HL-60 (cell line): ENCODE data around the gene SAP25.

Source experiments
- DNase-seq, 2 experiments: peaks; one replicate each; pipeline ENCODE4 v3.0.0-alpha.2; 2010 to 2020; ENCODE audit warnings: low read depth in 1 of 2, low spot score in 1 of 2
- H3K27ac ChIP-seq: fragments of 250-450 bp; sonication (Bioruptor Pico); replicated peaks from 2 replicates; pipeline ENCODE4 v1.5.1; 2020; ENCODE audit warnings: mild to moderate bottlenecking, moderate library complexity
- H3K27me3 ChIP-seq: fragments of 250-450 bp; sonication (Bioruptor Pico); 2 replicates; pipeline ENCODE4 v1.5.1; 2021; ENCODE audit warnings: mild to moderate bottlenecking, moderate library complexity; ENCODE audit not compliant: insufficient read depth, poor library complexity, severe bottlenecking
- H3K4me3 ChIP-seq: replicated peaks from 2 replicates; pipeline ENCODE4 v1.5.1; 2011; ENCODE audit warnings: mild to moderate bottlenecking, control low read depth, low read length; ENCODE audit not compliant: insufficient read depth
- CTCF ChIP-seq: IDR thresholded peaks from one replicate; pipeline ENCODE4 v1.5.1; 2011; ENCODE audit warnings: low read length, control low read depth, inconsistent platforms; ENCODE audit not compliant: insufficient read depth
- GABPA ChIP-seq: IDR thresholded peaks from 2 replicates; pipeline ENCODE4 v1.6.1; 2012; ENCODE audit warnings: low read depth
- POLR2AphosphoS5 ChIP-seq: IDR thresholded peaks from 2 replicates; pipeline ENCODE4 v1.6.1; 2012; ENCODE audit warnings: low read depth
- REST ChIP-seq: IDR thresholded peaks from 2 replicates; pipeline ENCODE4 v1.6.1; 2012; ENCODE audit warnings: low read depth; ENCODE audit not compliant: insufficient replicate concordance
- SPI1 ChIP-seq: IDR thresholded peaks from 2 replicates; pipeline ENCODE4 v1.6.1; 2012; ENCODE audit warnings: low read depth, mild to moderate bottlenecking, borderline replicate concordance

SAP25 gene

DNA sequence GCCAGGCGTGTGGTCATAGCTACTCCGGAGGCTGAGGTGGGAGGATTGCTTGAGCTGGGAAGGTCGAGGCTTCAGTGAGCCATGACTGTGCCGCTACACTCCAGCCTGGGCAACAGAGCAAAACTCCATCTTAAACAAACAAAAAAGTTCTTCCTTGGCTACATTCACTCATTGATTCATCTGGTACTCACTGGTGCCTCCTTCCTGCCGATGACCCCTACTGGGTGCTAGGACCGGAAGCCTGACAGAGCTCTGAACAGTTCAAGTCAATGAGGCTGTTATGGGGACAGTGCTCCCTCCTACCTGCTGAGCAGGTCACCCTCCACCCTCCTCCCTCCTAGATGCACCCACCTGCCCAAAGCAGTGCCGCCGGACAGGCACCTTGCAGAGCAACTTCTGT, 33.4 kb upstream of the SAP25 start:
- no peak for DNase-seq
- TF ChIP-seq POLR2AphosphoS5, result no peak
- no peak for TF ChIP-seq GABPA
- no peak for TF ChIP-seq REST
- no peak for TF ChIP-seq SPI1
- TF ChIP-seq CTCF, result no peak
- Histone ChIP-seq H3K27me3 (no peaks in the 10 kb centered on the region), H3K4me3 (no peak overlapping the region), H3K27ac (no peak overlapping the region)

DNA sequence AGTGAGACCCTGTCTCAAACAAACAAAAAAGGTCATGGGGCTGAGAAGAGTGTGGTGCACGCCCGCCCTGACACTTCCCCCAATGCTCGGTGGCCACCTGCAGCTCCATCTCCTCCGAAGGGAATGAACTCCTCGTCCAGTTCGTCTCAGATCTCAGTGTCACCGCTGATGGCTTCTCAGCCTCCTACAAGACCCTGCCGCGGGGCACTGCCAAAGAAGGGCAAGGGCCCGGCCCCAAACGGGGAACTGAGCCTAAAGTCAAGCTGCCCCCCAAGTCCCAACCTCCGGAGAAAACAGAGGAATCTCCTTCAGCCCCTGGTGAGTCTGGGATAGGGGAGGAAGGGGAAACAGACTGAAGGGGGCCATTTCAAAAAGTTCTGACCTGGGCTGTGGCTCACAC, 32.6 kb upstream of the SAP25 start:
- H3K4me3 ChIP-seq, result no peak overlapping the region
- H3K27me3 ChIP-seq, result no peaks in the 10 kb centered on the region
- no peak overlapping the region for H3K27ac ChIP-seq
- no peak for DNase-seq
- no peak for TF ChIP-seq GABPA
- no peak for TF ChIP-seq POLR2AphosphoS5
- no peak for TF ChIP-seq REST
- TF ChIP-seq CTCF, result no peak
- no peak for TF ChIP-seq SPI1

DNA sequence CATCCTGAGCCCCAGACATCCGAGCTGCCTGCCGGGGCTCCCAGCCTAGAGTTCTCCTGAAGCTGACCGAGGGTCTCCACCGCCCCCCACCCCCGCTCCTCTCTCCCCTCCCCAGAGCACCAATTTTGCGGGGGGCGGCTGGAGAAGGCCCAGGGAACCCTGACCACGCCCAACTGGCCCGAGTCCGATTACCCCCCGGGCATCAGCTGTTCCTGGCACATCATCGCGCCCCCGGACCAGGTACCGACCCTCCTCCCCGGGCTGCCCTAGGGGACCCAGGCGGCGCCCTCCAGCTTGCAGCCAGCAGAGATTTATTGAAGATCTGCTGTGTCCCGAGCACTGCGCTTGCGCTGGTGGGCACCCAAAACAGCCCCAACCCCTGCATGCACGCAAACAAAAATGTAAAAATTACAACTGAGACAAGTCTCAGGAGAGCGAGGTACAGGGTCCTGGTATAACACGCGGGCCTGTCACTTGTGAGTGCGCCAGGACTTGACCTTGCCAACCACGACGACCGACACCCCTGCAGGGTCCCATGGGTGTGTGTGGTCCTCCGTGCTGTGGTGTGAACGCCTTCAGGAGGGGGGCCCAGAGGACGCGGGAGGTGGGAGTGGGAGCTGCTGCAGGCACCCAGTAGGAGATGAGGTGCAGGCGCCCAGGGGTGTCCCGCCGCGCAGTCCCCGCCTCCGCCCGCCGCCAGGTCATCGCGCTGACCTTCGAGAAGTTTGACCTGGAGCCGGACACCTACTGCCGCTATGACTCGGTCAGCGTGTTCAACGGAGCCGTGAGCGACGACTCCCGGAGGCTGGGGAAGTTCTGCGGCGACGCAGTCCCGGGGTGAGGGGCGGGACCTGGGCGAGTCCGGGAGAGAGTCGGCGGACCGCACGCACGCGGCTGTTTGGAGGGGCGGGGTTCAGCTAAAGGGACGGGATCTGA, 31.5 kb upstream of the SAP25 start:
- no peak for TF ChIP-seq SPI1
- no peak for TF ChIP-seq REST
- no peak for TF ChIP-seq GABPA
- Histone ChIP-seq H3K27me3 (no peaks in the 10 kb centered on the region), H3K4me3 (peak overlapping the region; percentile 66), H3K27ac (no peak overlapping the region)
- DNase-seq, result peak in 1 of 2 experiments; percentile 53
